ENCODE measurements around the gene SAFB. TPM values are rescaled to one million over a fixed set of nuclear protein-coding genes. Genes with fewer than 3 reads are reported as not detected.

Gene SAFB
- total RNA-seq, 2 donors from 2014 or later, result 126 to 190 TPM

GRCh38 chr19:5625641-5626040, 2.8 kb downstream of the SAFB start:
- ATAC-seq (no peak), DNase-seq (ENCODE audit: low spot score) (no peak)
- Mint-ChIP-seq H3K27me3 (no peaks in the 10 kb centered on the region), H3K4me1 (ENCODE audit: low read depth in 2 of 2) (peaks cover 50 to 57% of the 10 kb centered on the region in 2 donors), H3K36me3 (peaks cover 32% of the 10 kb centered on the region), H3K9me3 (no peaks in the 10 kb centered on the region), H3K4me3 (peak overlapping the region; percentile 99), H3K27ac (peak overlapping the region; percentile 100)

GRCh38 chr19:5627395-5627904, 4.6 kb downstream of the SAFB start:
- H3K27ac Mint-ChIP-seq, result peak overlapping the region; percentile 65 to 81
- H3K4me1 Mint-ChIP-seq (ENCODE audit: low read depth in 2 of 2), result peaks cover 54 to 64% of the 10 kb centered on the region in 2 donors
- no peaks in the 10 kb centered on the region for H3K9me3 Mint-ChIP-seq
- peak overlapping the region; percentile 12 for H3K4me3 Mint-ChIP-seq
- no peak for ATAC-seq
- H3K36me3 Mint-ChIP-seq, result peaks cover 38% of the 10 kb centered on the region
- no peaks in the 10 kb centered on the region for H3K27me3 Mint-ChIP-seq
- no peak for DNase-seq (ENCODE audit: low spot score)

- Mint-ChIP-seq H3K36me3 (peaks cover 34% of the 10 kb centered on the region), H3K27me3 (no peaks in the 10 kb centered on the region), H3K4me1 (ENCODE audit: low read depth in 2 of 2) (peaks cover 59 to 67% of the 10 kb centered on the region in 2 donors), H3K4me3 (peak overlapping the region; percentile 58), H3K27ac (peak overlapping the region; percentile 65 to 81), H3K9me3 (no peaks in the 10 kb centered on the region)
- ATAC-seq (peak; percentile 44 to 66), DNase-seq (ENCODE audit: low spot score) (no peak)
These were observed 5.6 kb downstream of the SAFB start for GRCh38 chr19:5628461-5628860.

GRCh38 chr19:5628919-5629481, 6.1 kb downstream of the SAFB start:
- H3K4me1 Mint-ChIP-seq (ENCODE audit: low read depth in 2 of 2), result peaks cover 59 to 67% of the 10 kb centered on the region in 2 donors
- ATAC-seq, result no peak
- no peaks in the 10 kb centered on the region for H3K9me3 Mint-ChIP-seq
- no peaks in the 10 kb centered on the region for H3K27me3 Mint-ChIP-seq
- no peak for DNase-seq (ENCODE audit: low spot score)
- peak overlapping the region; percentile 65 to 81 for H3K27ac Mint-ChIP-seq
- peaks cover 34% of the 10 kb centered on the region for H3K36me3 Mint-ChIP-seq
- H3K4me3 Mint-ChIP-seq, result peak overlapping the region; percentile 58

- peak overlapping the region in 1 of 2 donors; percentile 58 for H3K27ac Mint-ChIP-seq
- H3K27me3 Mint-ChIP-seq, result no peaks in the 10 kb centered on the region
- peaks cover 48 to 58% of the 10 kb centered on the region in 2 donors for H3K4me1 Mint-ChIP-seq (ENCODE audit: low read depth in 2 of 2)
- ATAC-seq (no peak), DNase-seq (ENCODE audit: low spot score) (no peak)
- H3K4me3 Mint-ChIP-seq, result no peak overlapping the region
- H3K9me3 Mint-ChIP-seq, result no peaks in the 10 kb centered on the region
- H3K36me3 Mint-ChIP-seq, result peaks cover 12% of the 10 kb centered on the region
These were observed 8.8 kb downstream of the SAFB start for GRCh38 chr19:5631567-5632240.

- Mint-ChIP-seq H3K36me3 (peaks cover 12% of the 10 kb centered on the region), H3K4me1 (ENCODE audit: low read depth in 2 of 2) (peaks cover 47 to 58% of the 10 kb centered on the region in 2 donors), H3K9me3 (no peaks in the 10 kb centered on the region), H3K27me3 (no peaks in the 10 kb centered on the region), H3K27ac (no peak overlapping the region), H3K4me3 (no peak overlapping the region)
- DNase-seq (ENCODE audit: low spot score) (no peak), ATAC-seq (no peak)
These were observed 9.3 kb downstream of the SAFB start for GRCh38 chr19:5632241-5632612.

- Mint-ChIP-seq H3K27ac (no peak overlapping the region), H3K27me3 (no peaks in the 10 kb centered on the region), H3K36me3 (peaks cover 8% of the 10 kb centered on the region), H3K9me3 (no peaks in the 10 kb centered on the region), H3K4me1 (ENCODE audit: low read depth in 2 of 2) (peaks cover 44 to 55% of the 10 kb centered on the region in 2 donors), H3K4me3 (no peak overlapping the region)
- ATAC-seq (no peak), DNase-seq (ENCODE audit: low spot score) (no peak)
These were observed 9.8 kb downstream of the SAFB start for GRCh38 chr19:5632657-5633056.

- no peaks in the 10 kb centered on the region for H3K9me3 Mint-ChIP-seq
- DNase-seq (ENCODE audit: low spot score) (no peak), ATAC-seq (no peak)
- H3K4me1 Mint-ChIP-seq (ENCODE audit: low read depth in 2 of 2), result peaks cover 39 to 40% of the 10 kb centered on the region in 2 donors
- H3K4me3 Mint-ChIP-seq, result no peak overlapping the region
- peaks cover 6% of the 10 kb centered on the region for H3K36me3 Mint-ChIP-seq
- H3K27ac Mint-ChIP-seq, result peak overlapping the region in 1 of 2 donors; percentile 37
- H3K27me3 Mint-ChIP-seq, result no peaks in the 10 kb centered on the region
These were observed 12.5 kb downstream of the SAFB start for GRCh38 chr19:5635427-5635826.

GRCh38 chr19:5637971-5638370, 15.1 kb downstream of the SAFB start:
- H3K27ac Mint-ChIP-seq, result no peak overlapping the region
- no peak for ATAC-seq
- peaks cover 29 to 32% of the 10 kb centered on the region in 2 donors for H3K4me1 Mint-ChIP-seq (ENCODE audit: low read depth in 2 of 2)
- H3K9me3 Mint-ChIP-seq, result no peaks in the 10 kb centered on the region
- no peak for DNase-seq (ENCODE audit: low spot score)
- no peaks in the 10 kb centered on the region for H3K27me3 Mint-ChIP-seq
- peaks cover 12% of the 10 kb centered on the region for H3K36me3 Mint-ChIP-seq
- no peak overlapping the region for H3K4me3 Mint-ChIP-seq

- H3K4me1 Mint-ChIP-seq (ENCODE audit: low read depth in 2 of 2), result peaks cover 20 to 28% of the 10 kb centered on the region in 2 donors
- DNase-seq (ENCODE audit: low spot score) (no peak), ATAC-seq (no peak)
- H3K36me3 Mint-ChIP-seq, result peaks cover 32% of the 10 kb centered on the region
- no peak overlapping the region for H3K27ac Mint-ChIP-seq
- H3K4me3 Mint-ChIP-seq, result no peak overlapping the region
- H3K9me3 Mint-ChIP-seq, result no peaks in the 10 kb centered on the region
- H3K27me3 Mint-ChIP-seq, result no peaks in the 10 kb centered on the region
These were observed 18.3 kb downstream of the SAFB start for GRCh38 chr19:5641171-5641570.

- Mint-ChIP-seq H3K9me3 (no peaks in the 10 kb centered on the region), H3K4me1 (ENCODE audit: low read depth in 2 of 2) (peaks cover 20 to 37% of the 10 kb centered on the region in 2 donors), H3K36me3 (peaks cover 43% of the 10 kb centered on the region), H3K27me3 (no peaks in the 10 kb centered on the region), H3K4me3 (no peak overlapping the region), H3K27ac (no peak overlapping the region)
- ATAC-seq (no peak), DNase-seq (ENCODE audit: low spot score) (no peak)
These were observed 19.3 kb downstream of the SAFB start for GRCh38 chr19:5642204-5642603.

GRCh38 chr19:5643060-5643459, 20.2 kb downstream of the SAFB start:
- ATAC-seq (no peak), DNase-seq (ENCODE audit: low spot score) (no peak)
- Mint-ChIP-seq H3K27ac (no peak overlapping the region), H3K27me3 (no peaks in the 10 kb centered on the region), H3K4me1 (ENCODE audit: low read depth in 2 of 2) (peaks cover 20 to 34% of the 10 kb centered on the region in 2 donors), H3K4me3 (no peak overlapping the region), H3K9me3 (no peaks in the 10 kb centered on the region), H3K36me3 (peaks cover 45% of the 10 kb centered on the region)

- no peak for ATAC-seq
- no peak for DNase-seq (ENCODE audit: low spot score)
- Mint-ChIP-seq H3K9me3 (no peaks in the 10 kb centered on the region), H3K36me3 (peaks cover 50% of the 10 kb centered on the region), H3K27ac (no peak overlapping the region), H3K27me3 (no peaks in the 10 kb centered on the region), H3K4me1 (ENCODE audit: low read depth in 2 of 2) (peaks cover 20 to 35% of the 10 kb centered on the region in 2 donors), H3K4me3 (no peak overlapping the region)
These were observed 21.2 kb downstream of the SAFB start for GRCh38 chr19:5644037-5644436.

- peaks cover 20 to 35% of the 10 kb centered on the region in 2 donors for H3K4me1 Mint-ChIP-seq (ENCODE audit: low read depth in 2 of 2)
- no peak overlapping the region for H3K4me3 Mint-ChIP-seq
- DNase-seq (ENCODE audit: low spot score) (no peak), ATAC-seq (no peak)
- no peaks in the 10 kb centered on the region for H3K9me3 Mint-ChIP-seq
- peaks cover 57% of the 10 kb centered on the region for H3K36me3 Mint-ChIP-seq
- no peaks in the 10 kb centered on the region for H3K27me3 Mint-ChIP-seq
- H3K27ac Mint-ChIP-seq, result no peak overlapping the region
These were observed 22.5 kb downstream of the SAFB start for GRCh38 chr19:5645409-5645808.
